Liver (tissue), 9 donors: ENCODE measurements around the gene KCND2. TPM values are rescaled to one million over a fixed set of nuclear protein-coding genes. Genes with fewer than 3 reads are reported as not detected.

Source experiments
- DNase-seq: peaks from one replicate; pipeline ENCODE4 v3.0.0-alpha.2; 2017; ENCODE audit warnings: low spot score
- H3K27ac ChIP-seq, 2 donors: one replicate each; pipeline ENCODE4 v1.7.0; 2013; ENCODE audit warnings: inconsistent platforms in 2 of 2, low read length in 2 of 2, control low read depth in 1 of 2, low read depth in 1 of 2, mild to moderate bottlenecking in 1 of 2
- H3K27me3 ChIP-seq, 4 donors: one replicate each; pipeline versions ENCODE4 v1.6.1 to v1.7.0; 2013; ENCODE audit warnings: low read length in 3 of 4, inconsistent platforms in 1 of 4, mild to moderate bottlenecking in 1 of 4, moderate library complexity in 1 of 4; ENCODE audit not compliant: control insufficient read depth in 4 of 4, insufficient read depth in 4 of 4
- H3K36me3 ChIP-seq, 4 donors: one replicate each; pipeline versions ENCODE4 v1.6.1 to v1.7.0; 2013; ENCODE audit warnings: low read length in 3 of 4, mild to moderate bottlenecking in 3 of 4, low read depth in 1 of 4, moderate library complexity in 1 of 4; ENCODE audit not compliant: control insufficient read depth in 4 of 4, insufficient read depth in 3 of 4
- H3K4me1 ChIP-seq, 4 donors: one replicate each; pipeline versions ENCODE4 v1.6.1 to v1.7.0; 2013; ENCODE audit warnings: low read length in 3 of 4, mild to moderate bottlenecking in 3 of 4, moderate library complexity in 1 of 4; ENCODE audit not compliant: control insufficient read depth in 4 of 4, insufficient read depth in 4 of 4
- H3K4me3 ChIP-seq, 3 donors: one replicate each; pipeline versions ENCODE4 v1.6.1 to v1.7.0; 2013; ENCODE audit warnings: low read length in 3 of 3, control low read depth in 1 of 3, low read depth in 1 of 3, mild to moderate bottlenecking in 1 of 3
- H3K9ac ChIP-seq, 2 donors: one replicate each; pipeline ENCODE4 v1.7.0; 2013; ENCODE audit warnings: low read length in 2 of 2, mild to moderate bottlenecking in 2 of 2, moderate library complexity in 2 of 2, control low read depth in 1 of 2, low read depth in 1 of 2
- H3K9me3 ChIP-seq, 4 donors: one replicate each; pipeline versions ENCODE4 v1.6.1 to v1.7.0; 2013; ENCODE audit warnings: low read length in 3 of 4; ENCODE audit not compliant: control insufficient read depth in 4 of 4
- ATF3 ChIP-seq: IDR thresholded peaks from 2 replicates; pipeline ENCODE4 v1.6.1; 2016; ENCODE audit warnings: antibody characterized with exemption
- CTCF ChIP-seq: fragments of 150-350 bp; IDR thresholded peaks from 2 replicates; pipeline ENCODE4 v1.5.1; 2017; ENCODE audit warnings: improper control_type of control experiment, low read depth, low read length; ENCODE audit not compliant: missing input control
- EGR1 ChIP-seq, 2 donors: IDR thresholded peaks; 2 replicates each; pipeline ENCODE4 v1.6.1; 2016 to 2018; ENCODE audit warnings: antibody characterized with exemption in 2 of 2, low read depth in 2 of 2
- FOXA1 ChIP-seq: IDR thresholded peaks from 2 replicates; pipeline ENCODE4 v1.6.1; 2016; ENCODE audit warnings: antibody characterized with exemption
- FOXA2 ChIP-seq: IDR thresholded peaks from 2 replicates; pipeline ENCODE4 v1.6.1; 2016; ENCODE audit warnings: antibody characterized with exemption
- GABPA ChIP-seq, 2 donors: IDR thresholded peaks in 1 of 2; conservative IDR thresholded peaks in 1 of 2; 2 replicates each; pipeline ENCODE4 v1.6.1; 2016; ENCODE audit warnings: antibody characterized with exemption in 2 of 2, mild to moderate bottlenecking in 1 of 2, moderate library complexity in 1 of 2
- HNF4A ChIP-seq, 2 donors: conservative IDR thresholded peaks; 2 replicates each; pipeline ENCODE4 v1.6.1; 2016; ENCODE audit warnings: antibody characterized with exemption in 2 of 2, mild to moderate bottlenecking in 2 of 2
- HNF4G ChIP-seq: IDR thresholded peaks from 2 replicates; pipeline ENCODE4 v1.6.1; 2016; ENCODE audit warnings: antibody characterized with exemption
- JUND ChIP-seq, 2 donors: IDR thresholded peaks; 2 replicates each; pipeline ENCODE4 v1.6.1; 2016; ENCODE audit warnings: antibody characterized with exemption in 2 of 2
- MAX ChIP-seq: IDR thresholded peaks from 2 replicates; pipeline ENCODE4 v1.6.1; 2016; ENCODE audit warnings: antibody characterized with exemption
- NR2F2 ChIP-seq: IDR thresholded peaks from 2 replicates; pipeline ENCODE4 v1.6.1; 2016; ENCODE audit warnings: antibody characterized with exemption
- RAD21 ChIP-seq, 2 donors: IDR thresholded peaks; 2 replicates each; pipeline ENCODE4 v1.6.1; 2016; ENCODE audit warnings: antibody characterized with exemption in 2 of 2, mild to moderate bottlenecking in 2 of 2
- REST ChIP-seq: IDR thresholded peaks from 2 replicates; pipeline ENCODE4 v1.6.1; 2016; ENCODE audit warnings: antibody characterized with exemption, mild to moderate bottlenecking
- RXRA ChIP-seq, 2 donors: IDR thresholded peaks; 2 replicates each; pipeline ENCODE4 v1.6.1; 2017 to 2018; ENCODE audit warnings: antibody characterized with exemption in 2 of 2, mild to moderate bottlenecking in 1 of 2
- SP1 ChIP-seq: IDR thresholded peaks from 2 replicates; pipeline ENCODE4 v1.6.1; 2018; ENCODE audit warnings: antibody characterized with exemption, mild to moderate bottlenecking
- TAF1 ChIP-seq: conservative IDR thresholded peaks from 2 replicates; pipeline ENCODE4 v1.6.1; 2016; ENCODE audit warnings: antibody characterized with exemption, mild to moderate bottlenecking
- YY1 ChIP-seq: IDR thresholded peaks from 2 replicates; pipeline ENCODE4 v1.6.1; 2016; ENCODE audit warnings: antibody characterized with exemption, mild to moderate bottlenecking
- ZBTB33 ChIP-seq: IDR thresholded peaks from 2 replicates; pipeline ENCODE4 v1.6.1; 2016; ENCODE audit warnings: antibody characterized with exemption
- WGBS: extraction: QIAGEN DNeasy Blood & Tissue Kit; methylation state at CpG from one replicate; pipeline ENCODE4 v1.1.7; 2013; 5-methylcytosine and 5-hydroxymethylcytosine counted together
- polyA plus RNA-seq, 2 donors: library from polyadenylated mRNA; stranded (reverse) in 1 of 2; unstranded in 1 of 2; fragments of 200-250 nt in 1 of 2; fragments of >200 nt in 1 of 2; fragmentation: Nextera tagmentation in 1 of 2; extraction: Ambion mirVana in 1 of 2; gene quantifications; one replicate each; pipeline versions ENCODE4 v1.2.1 to v1.2.3, GENCODE V29; 2013 to 2015
- total RNA-seq, 2 donors: library from RNA; depleted of rRNA; stranded (reverse); fragments of >200 nt; gene quantifications; one replicate each; pipeline ENCODE4 v1.2.3, GENCODE V29; 2014
- donor health status: healthy.
- donor health status: healthy.
- donor health status: healthy.
- donor health status: healthy.
- donor health status: healthy.

Gene KCND2
- total and polyA plus RNA-seq, 4 donors: 0.02 to 0.22 (median 0.07) TPM

- Histone ChIP-seq H3K4me3 (no peak overlapping the region), H3K27ac (no peak overlapping the region), H3K4me1 (no peaks in the 10 kb centered on the region), H3K36me3 (no peaks in the 10 kb centered on the region), H3K27me3 (no peaks in the 10 kb centered on the region), H3K9me3 (no peaks in the 10 kb centered on the region), H3K9ac (no peak overlapping the region)
- no peak for DNase-seq
- WGBS: 89% methylated on average over 2 of the region's 2 CpGs
- TF ChIP-seq HNF4A (conservative IDR thresholded peaks at IDR 0.05) (no peak), REST (no peak), SP1 (no peak), YY1 (no peak), TAF1 (no peak), FOXA2 (no peak), NR2F2 (no peak), ZBTB33 (no peak), RAD21 (IDR thresholded peaks at IDR 0.05) (no peak), FOXA1 (no peak), HNF4G (no peak), MAX (no peak), ATF3 (no peak), GABPA (IDR thresholded peaks at IDR 0.05 in 1 of 2, conservative IDR thresholded peaks at IDR 0.05 in 1 of 2) (no peak), CTCF (no peak), RXRA (IDR thresholded peaks at IDR 0.05) (no peak)
These were observed 59.5 kb downstream of the KCND2 start for GRCh38 chr7:120332433-120332832.

- no peak for TF ChIP-seq RXRA (IDR thresholded peaks at IDR 0.05)
- no peak for TF ChIP-seq TAF1
- no peak for TF ChIP-seq GABPA (IDR thresholded peaks at IDR 0.05 in 1 of 2, conservative IDR thresholded peaks at IDR 0.05 in 1 of 2)
- no peak for TF ChIP-seq JUND (IDR thresholded peaks at IDR 0.05)
- no peak for TF ChIP-seq FOXA2
- no peak for TF ChIP-seq FOXA1
- no peak for TF ChIP-seq RAD21 (IDR thresholded peaks at IDR 0.05)
- TF ChIP-seq NR2F2: no peak
- TF ChIP-seq YY1: no peak
- no peak for TF ChIP-seq EGR1 (IDR thresholded peaks at IDR 0.05; ENCODE audit: low read depth in 2 of 2)
- Histone ChIP-seq H3K4me1 (no peaks in the 10 kb centered on the region), H3K36me3 (no peaks in the 10 kb centered on the region), H3K27ac (no peak overlapping the region), H3K9me3 (no peaks in the 10 kb centered on the region), H3K27me3 (no peaks in the 10 kb centered on the region), H3K9ac (no peak overlapping the region), H3K4me3 (no peak overlapping the region)
- WGBS: 70% methylated on average over 1 of the region's 1 CpG
- DNase-seq: no peak
These were observed 61.5 kb downstream of the KCND2 start for GRCh38 chr7:120334475-120334874.
